HG03442 (cell line): ENCODE data around the gene NRXN3.
A peak's percentile ranks its signal among the peaks of the same experiment; 100 is the strongest.

ENCODE experiments used
- ATAC-seq: cut with Tn5 transposase; IDR thresholded peaks from one replicate; pipeline ENCODE4 v1.9.1; 2021; ENCODE audit warnings: mild to moderate bottlenecking, moderate library complexity; ENCODE audit not compliant: unreplicated experiment

The NRXN3 gene

GRCh38 chr14:79583738-79584408, 1413.7 kb downstream of the NRXN3 start:
- ATAC-seq = no peak

GRCh38 chr14:79584679-79585078, 1414.5 kb downstream of the NRXN3 start:
- ATAC-seq = no peak

GRCh38 chr14:79585845-79586244, 1415.7 kb downstream of the NRXN3 start:
- ATAC-seq = no peak

- ATAC-seq = no peak
Observed at GRCh38 chr14:79586416-79586815, 1416.2 kb downstream of the NRXN3 start.

- ATAC-seq = no peak
Observed at GRCh38 chr14:79586989-79587598, 1416.9 kb downstream of the NRXN3 start.

- peak; percentile 65 for ATAC-seq
Observed at GRCh38 chr14:79587875-79588274, 1417.7 kb downstream of the NRXN3 start.

DNA sequence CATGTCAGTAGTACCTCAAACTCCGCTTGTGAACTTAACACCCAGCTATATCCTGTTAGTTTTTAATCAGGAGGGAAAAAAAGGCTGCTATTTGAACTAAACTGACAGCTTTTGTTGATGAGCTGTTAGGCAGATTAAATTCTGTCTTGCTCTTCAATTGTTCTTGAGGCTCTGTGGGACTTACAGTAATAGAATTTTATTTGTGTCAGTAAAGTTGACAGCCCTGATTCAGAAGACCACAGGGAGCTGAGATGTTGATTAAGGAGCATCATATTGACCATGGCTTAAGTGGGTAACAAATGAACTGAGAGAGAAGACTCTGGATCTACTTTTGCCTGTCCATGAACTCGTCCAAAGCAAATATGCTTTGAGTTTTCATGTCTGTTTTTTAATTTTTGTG, 1418.2 kb downstream of the NRXN3 start:
- no peak for ATAC-seq

- ATAC-seq = no peak
Observed at GRCh38 chr14:79596551-79596950, 1426.4 kb downstream of the NRXN3 start.

- ATAC-seq = no peak
Observed at GRCh38 chr14:79597566-79597965, 1427.4 kb downstream of the NRXN3 start.

DNA sequence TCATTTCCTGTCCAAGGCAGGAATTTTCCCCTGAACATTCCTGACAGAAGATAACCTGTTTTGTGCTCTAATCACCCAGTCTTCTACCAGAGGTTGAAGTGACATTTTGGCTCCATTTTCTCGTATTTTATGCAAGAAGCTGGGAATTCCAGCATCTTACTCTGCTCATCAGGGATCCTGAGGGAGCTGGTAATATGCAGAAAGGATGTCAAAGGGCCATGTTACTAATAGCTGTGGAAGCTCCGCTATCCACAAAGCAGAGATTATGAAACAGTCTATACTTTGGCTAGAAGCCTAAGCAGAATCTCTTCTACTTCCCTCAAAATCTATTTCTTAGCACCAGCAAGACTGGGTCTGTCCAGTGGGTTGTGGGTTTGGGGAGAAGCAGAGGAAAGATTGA, 1428.2 kb downstream of the NRXN3 start:
- no peak for ATAC-seq

- no peak for ATAC-seq
Observed at GRCh38 chr14:79599239-79599638, 1429.1 kb downstream of the NRXN3 start.

DNA sequence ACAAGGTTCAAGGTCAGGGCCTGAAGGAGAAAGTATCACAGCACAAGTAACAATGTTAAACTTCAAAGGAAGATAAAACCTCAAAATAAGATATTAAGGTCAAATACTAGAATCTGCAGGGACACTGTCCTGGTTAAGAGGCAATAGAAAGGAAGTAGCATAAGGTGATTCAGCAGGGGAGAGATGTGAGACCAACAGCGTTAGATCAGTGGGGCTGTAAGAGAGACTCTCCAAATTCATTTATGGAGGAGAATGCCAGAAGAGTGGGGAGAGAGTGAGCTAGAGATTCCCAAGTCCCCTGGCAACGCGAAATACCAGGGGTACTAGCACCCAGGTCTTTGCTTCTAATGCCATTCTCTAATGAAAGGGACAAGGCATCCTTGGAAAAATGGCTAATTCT, 1430.2 kb downstream of the NRXN3 start:
- no peak for ATAC-seq

DNA sequence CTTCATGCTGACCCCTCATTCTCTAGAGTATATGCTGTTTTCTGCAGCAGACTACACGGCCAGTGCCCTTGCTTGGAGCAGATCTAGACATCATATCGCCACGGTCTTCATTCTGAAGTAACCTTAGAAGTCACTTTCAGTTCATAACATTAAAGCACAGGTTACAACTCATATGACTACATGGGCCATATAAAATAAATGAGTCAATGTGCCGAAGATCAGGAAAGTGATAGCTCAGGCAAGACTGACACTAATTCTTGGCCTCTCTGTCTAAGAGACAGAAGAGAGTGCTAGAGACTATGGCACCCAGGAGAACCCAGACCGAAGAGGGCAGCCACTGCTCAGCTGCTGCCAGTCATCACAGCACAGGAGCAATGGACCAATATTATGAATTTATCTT, 1431.4 kb downstream of the NRXN3 start:
- no peak for ATAC-seq

DNA sequence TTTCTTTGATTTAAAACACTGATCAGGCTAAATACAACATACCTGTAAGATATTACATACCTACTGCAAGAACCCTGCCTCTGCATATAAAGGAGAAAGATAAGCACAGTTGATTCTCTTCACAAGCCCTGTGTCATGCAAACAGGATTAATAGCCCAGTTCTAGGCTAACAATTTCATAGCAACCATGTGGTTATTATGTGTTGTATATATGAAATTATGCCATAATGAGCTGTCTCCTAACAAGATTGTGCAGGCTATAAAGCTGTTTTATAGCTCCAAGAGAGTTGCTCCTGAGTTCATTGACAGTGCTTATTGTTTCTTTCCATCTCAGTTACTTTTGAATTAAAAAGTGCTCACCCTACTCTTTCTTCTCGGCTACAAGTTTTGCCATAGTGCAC, 1431.9 kb downstream of the NRXN3 start:
- ATAC-seq = no peak

DNA sequence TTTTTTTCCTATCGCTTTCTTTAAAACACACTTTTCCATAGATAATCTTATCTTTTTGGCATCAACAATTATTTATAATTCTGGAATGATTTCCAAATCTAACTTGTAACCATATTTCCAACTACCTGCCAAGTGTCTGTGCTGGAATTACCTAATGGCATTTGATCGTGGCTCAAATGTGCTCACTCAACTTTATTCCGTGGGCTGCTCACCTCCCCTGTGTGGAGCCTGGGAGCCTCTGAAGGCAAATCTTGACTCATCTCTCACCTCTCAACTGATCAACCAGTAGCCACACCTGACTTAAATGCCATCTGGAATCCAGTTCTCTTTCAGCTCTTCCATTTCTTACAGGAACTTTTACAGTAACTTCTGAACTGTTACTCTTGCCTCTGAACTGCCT, 1432.6 kb downstream of the NRXN3 start:
- ATAC-seq = no peak

DNA sequence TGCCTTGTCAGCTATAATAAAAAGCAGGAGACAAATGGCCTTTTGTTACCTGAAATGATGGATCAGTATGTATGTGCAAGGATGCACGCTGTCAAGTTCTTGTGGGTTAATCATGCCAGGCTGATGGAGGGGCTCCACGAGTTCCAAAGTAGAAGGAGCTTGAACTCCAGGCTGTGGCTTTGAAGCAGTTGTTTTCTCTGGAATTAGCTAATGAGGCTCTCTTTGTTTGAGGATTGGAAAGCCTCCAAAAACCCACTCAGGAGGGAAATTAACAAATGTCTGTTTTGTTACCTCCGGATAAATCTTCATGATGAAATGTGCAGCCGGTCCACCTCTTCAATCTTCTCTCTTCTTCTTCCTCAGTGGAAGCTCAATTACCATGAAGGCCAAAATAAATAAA, 1435.7 kb downstream of the NRXN3 start:
- no peak for ATAC-seq

DNA sequence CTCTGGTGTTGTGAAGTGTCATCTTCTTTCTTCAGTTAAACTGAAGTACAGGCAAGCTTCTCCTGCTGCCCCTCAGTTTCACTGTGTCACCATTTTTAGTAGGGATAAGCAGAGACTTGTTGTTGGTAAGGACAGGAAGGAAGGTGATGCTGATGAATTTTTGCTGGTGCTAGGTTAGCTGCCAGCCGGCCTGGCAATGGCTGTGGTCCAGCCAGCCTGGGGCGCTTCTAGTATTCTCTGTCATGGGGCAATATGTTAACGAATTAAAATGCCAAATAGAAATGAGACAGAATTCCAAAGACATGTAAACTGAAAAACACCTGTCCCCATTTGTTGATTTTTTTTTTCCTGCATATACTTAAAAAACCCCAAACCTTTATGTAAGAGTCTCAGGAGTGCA, 1438.3 kb downstream of the NRXN3 start:
- no peak for ATAC-seq

DNA sequence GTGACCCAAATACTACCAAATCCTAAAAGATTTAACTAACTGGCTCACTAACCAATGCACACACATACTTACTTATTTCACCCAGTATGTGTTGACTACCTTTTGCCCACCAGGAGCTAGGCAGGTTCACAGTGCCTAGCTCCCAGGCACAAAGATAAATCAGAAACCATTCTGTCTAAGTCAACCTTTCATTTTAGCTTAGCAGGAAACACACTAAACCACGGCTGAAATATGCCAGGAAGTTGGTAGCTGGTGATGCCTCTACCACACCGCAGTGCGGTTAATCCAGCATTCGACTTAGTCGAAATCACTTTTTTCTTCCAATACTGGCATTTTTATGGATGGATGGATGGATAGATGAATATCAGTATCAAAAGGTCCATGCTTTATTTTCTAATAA, 1443.5 kb downstream of the NRXN3 start:
- no peak for ATAC-seq

- ATAC-seq = no peak
Observed at GRCh38 chr14:79614448-79614847, 1444.3 kb downstream of the NRXN3 start.

DNA sequence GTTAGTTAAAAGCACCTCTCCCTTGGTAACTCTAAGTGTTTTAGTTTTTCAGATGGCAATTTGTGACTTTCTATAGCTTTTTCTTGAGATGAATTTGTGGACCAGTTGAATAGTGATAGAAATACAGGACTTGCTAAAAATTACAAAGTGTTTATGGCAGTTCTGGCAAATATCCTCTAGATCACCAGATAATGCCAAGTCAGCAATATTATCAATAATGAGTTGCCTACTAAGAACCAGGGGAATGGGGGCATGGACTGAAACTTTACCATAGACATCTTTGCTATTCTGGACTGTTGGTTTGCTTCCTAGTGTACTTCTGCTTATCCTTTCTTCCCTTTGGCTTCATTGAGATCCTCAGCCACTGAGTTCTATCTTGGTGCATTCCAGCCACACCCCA, 1456.9 kb downstream of the NRXN3 start:
- ATAC-seq = no peak

DNA sequence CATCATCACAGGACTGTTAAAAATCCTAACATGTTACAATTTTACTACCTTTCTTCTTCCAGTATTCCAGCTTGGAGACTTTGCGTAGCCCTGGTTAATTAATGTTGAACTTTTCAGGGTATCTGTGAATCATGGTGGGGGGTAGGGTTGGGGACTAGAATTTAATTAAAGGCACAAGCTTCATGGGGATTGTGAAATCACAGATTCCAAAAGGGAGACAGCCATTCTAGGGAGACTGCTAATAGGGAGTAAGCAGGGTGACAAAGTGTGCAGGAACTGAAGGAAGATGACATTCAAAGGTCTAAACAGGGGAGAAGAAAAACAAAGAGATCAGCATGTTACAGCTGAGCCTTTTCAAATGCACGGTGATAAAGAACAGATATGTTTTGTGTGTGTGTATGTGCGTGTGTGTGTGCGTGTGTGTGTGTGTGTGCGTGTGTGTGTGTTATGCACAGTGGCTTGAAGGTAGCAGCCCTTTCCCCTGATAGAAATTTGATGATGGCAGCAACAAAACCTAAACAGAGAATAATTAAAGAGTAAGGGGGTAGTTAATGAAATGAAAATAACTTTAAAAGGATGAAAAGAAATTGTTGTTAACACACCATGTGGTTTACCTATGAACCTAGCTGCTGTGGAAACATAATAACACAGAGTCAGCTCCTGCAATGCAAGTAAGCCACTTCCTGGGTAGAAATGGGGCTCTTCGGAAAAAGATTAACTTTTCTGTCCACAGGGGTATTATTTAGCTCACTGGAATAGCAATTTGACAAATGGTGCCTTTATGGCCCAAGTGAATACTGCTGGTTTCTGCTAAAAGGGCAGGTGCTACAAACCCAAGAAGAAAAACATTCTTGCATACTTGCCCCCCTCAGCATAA, 1459.5 kb downstream of the NRXN3 start:
- no peak for ATAC-seq
